Activated naive CD4-positive, alpha-beta T cell treated with anti-CD3 and anti-CD28 coated beads for 36 hours (primary cell): ENCODE data around the gene SLC48A1. TPM values are rescaled to one million over a fixed set of nuclear protein-coding genes. Genes with fewer than 3 reads are reported as not detected.
A peak's percentile ranks its signal among the peaks of the same experiment; 100 is the strongest.

Experiments used
- CTCF ChIA-PET: fragments of 350-600 bp; sonication (Branson Sonifier 250); formaldehyde crosslinking; loops from one replicate; lab custom pipeline; 2021; ENCODE audit warnings: antibody characterized with exemption; lab: Charles Lee
- DNase-seq: peaks from one replicate; pipeline ENCODE4 v3.0.0-alpha.2; 2020
- H3K27ac Mint-ChIP-seq: one replicate; pipeline ENCODE4 v1.8.0; 2021; ENCODE audit warnings: mild to moderate bottlenecking, mixed read lengths
- H3K27me3 Mint-ChIP-seq: one replicate; pipeline ENCODE4 v1.8.0; 2021; ENCODE audit warnings: low read depth, mixed read lengths
- H3K36me3 Mint-ChIP-seq: one replicate; pipeline ENCODE4 v1.8.0; 2021; ENCODE audit warnings: low read depth, mixed read lengths
- H3K4me1 Mint-ChIP-seq: one replicate; pipeline ENCODE4 v1.8.0; 2021; ENCODE audit warnings: low read depth, mixed read lengths
- H3K4me3 Mint-ChIP-seq: one replicate; pipeline ENCODE4 v1.8.0; 2021; ENCODE audit warnings: mild to moderate bottlenecking, moderate library complexity, mixed read lengths
- H3K9me3 Mint-ChIP-seq: one replicate; pipeline ENCODE4 v1.8.0; 2021; ENCODE audit warnings: mixed read lengths
- intact Hi-C: fragments of 100-400 bp; cut with micrococcal nuclease; formaldehyde crosslinking; loops from one replicate; pipeline ENCODE4 v1.15.1; 2023
- total RNA-seq, 2 experiments: library from RNA; stranded (reverse); gene quantifications; one replicate each; pipeline ENCODE4 v1.2.3, GENCODE V29; 2021

Gene SLC48A1
- total RNA-seq, 2 experiments from 2014 or later = 16.6 to 21.0 TPM

DNA sequence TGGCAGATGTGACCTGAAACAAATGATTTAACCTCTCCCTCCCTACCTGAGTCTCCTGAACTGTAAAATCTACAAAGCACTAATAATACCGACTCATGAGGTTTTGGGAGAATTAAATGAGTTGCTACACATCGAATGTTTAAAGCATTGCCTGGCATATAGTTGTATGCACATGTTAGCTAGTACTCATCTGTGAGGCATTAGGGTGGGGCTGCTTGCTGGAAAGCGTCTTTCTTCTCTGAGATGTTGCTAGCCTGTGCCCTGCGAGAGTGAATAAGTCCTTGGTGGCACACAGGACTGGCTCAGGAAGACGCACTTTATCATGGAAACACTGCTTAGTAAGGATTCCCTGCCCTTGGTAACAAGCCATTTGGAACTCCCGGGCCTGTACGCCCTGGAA, 20.5 kb upstream of the SLC48A1 start:
- Mint-ChIP-seq H3K27ac (no peak overlapping the region), H3K9me3 (no peaks in the 10 kb centered on the region), H3K27me3 (no peaks in the 10 kb centered on the region), H3K4me3 (no peak overlapping the region), H3K36me3 (no peaks in the 10 kb centered on the region), H3K4me1 (peaks cover 19% of the 10 kb centered on the region)
- CTCF ChIA-PET = interaction anchor here (1.9 to 11.6 kb wide), 2 partner anchors 10 kb away, joined by 16 to 287 read pairs; no protein-coding TSS in a partner anchor
- intact Hi-C loops = loop anchor here (10.0 kb wide), 1 partner anchor 1432 kb away; the partner anchor contains the start of gene TUBA1A
- no peak for DNase-seq

DNA sequence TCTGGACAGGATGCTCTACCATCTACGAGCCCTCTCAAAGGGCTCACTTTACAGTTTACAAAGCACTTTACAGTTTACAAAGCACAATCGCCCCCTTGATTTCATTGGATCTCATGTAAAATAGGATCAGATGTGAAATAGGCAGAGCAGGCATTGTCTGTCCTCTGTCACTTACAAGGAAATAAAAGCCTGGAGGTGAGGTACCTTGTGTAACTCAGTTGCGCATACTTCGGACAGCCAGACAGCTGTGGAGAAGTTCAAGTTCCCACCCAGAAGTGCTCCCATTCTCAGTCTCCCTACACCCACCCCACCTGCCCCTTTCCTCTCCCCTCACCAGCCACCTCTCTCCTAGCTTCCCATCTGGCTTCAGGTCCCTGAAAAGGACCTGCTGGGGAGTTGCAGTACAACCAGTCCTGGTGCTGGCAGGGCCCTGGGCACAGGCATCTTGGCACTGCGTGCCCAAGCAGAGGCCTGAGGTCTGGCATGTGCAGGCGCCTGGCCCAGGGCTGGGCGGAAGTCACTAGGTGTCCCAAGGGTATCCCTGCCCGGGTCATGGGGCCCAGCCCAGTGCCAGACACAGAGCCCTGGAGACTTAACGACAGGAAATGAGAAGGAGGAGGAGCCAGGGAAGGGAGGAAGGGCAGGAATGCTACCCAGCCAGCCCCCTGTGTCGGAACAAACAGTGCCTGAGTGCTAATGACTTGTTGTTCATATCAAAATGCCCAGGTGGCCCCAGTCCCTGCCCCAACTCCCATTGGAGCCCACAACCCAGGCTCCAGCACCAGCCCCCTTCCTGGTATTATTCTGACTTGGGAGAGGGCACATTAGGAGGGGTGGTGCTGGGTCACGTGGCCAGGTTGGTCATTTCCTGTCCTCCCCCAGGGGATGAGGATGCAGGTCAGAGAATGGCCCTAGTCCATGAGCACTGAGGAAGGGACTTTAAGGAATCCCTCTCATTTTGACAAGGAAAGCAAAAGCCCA, 19.7 kb upstream of the SLC48A1 start:
- Mint-ChIP-seq H3K4me3 (no peak overlapping the region), H3K27me3 (no peaks in the 10 kb centered on the region), H3K27ac (no peak overlapping the region), H3K4me1 (peaks cover 21% of the 10 kb centered on the region), H3K9me3 (no peaks in the 10 kb centered on the region), H3K36me3 (no peaks in the 10 kb centered on the region)
- no peak for DNase-seq
- intact Hi-C loops = loop anchor here (10.0 kb wide), 1 partner anchor 1431 kb away; the partner anchor contains the start of gene TUBA1A
- CTCF ChIA-PET = interaction anchor here (0.6 to 11.6 kb wide), 5 partner anchors 8 to 85 kb away, joined by 3 to 287 read pairs (median 29); partner anchors contain the start of gene SLC48A1

- no peak overlapping the region for H3K4me3 Mint-ChIP-seq
Observed at GRCh38 chr12:47754126-47754525, 18.9 kb upstream of the SLC48A1 start.

GRCh38 chr12:47754881-47755280, 18.2 kb upstream of the SLC48A1 start:
- Mint-ChIP-seq H3K36me3 (no peaks in the 10 kb centered on the region), H3K27me3 (no peaks in the 10 kb centered on the region), H3K9me3 (no peaks in the 10 kb centered on the region), H3K4me1 (peaks cover 24% of the 10 kb centered on the region), H3K27ac (no peak overlapping the region), H3K4me3 (no peak overlapping the region)
- CTCF ChIA-PET = interaction anchor here (0.8 to 11.6 kb wide), 11 partner anchors 13 to 118 kb away, joined by 3 to 287 read pairs (median 7); partner anchors contain the start of gene SLC48A1
- DNase-seq = no peak
- intact Hi-C loops = loop anchor here (5.0 to 10.0 kb wide), 3 partner anchors 343 to 1430 kb away; partner anchors contain the start of gene TUBA1A

More at GRCh38 chr12:47754126-47754525, 18.9 kb upstream of the SLC48A1 start:
- intact Hi-C loops = loop anchor here (10.0 kb wide), 1 partner anchor 1431 kb away; the partner anchor contains the start of gene TUBA1A
- DNase-seq = no peak
- Mint-ChIP-seq H3K4me1 (peaks cover 24% of the 10 kb centered on the region), H3K9me3 (no peaks in the 10 kb centered on the region), H3K27me3 (no peaks in the 10 kb centered on the region), H3K36me3 (no peaks in the 10 kb centered on the region), H3K27ac (no peak overlapping the region)
- CTCF ChIA-PET = interaction anchor here (1.1 to 11.6 kb wide), 7 partner anchors 12 to 84 kb away, joined by 3 to 287 read pairs (median 13); partner anchors contain the start of gene SLC48A1

DNA sequence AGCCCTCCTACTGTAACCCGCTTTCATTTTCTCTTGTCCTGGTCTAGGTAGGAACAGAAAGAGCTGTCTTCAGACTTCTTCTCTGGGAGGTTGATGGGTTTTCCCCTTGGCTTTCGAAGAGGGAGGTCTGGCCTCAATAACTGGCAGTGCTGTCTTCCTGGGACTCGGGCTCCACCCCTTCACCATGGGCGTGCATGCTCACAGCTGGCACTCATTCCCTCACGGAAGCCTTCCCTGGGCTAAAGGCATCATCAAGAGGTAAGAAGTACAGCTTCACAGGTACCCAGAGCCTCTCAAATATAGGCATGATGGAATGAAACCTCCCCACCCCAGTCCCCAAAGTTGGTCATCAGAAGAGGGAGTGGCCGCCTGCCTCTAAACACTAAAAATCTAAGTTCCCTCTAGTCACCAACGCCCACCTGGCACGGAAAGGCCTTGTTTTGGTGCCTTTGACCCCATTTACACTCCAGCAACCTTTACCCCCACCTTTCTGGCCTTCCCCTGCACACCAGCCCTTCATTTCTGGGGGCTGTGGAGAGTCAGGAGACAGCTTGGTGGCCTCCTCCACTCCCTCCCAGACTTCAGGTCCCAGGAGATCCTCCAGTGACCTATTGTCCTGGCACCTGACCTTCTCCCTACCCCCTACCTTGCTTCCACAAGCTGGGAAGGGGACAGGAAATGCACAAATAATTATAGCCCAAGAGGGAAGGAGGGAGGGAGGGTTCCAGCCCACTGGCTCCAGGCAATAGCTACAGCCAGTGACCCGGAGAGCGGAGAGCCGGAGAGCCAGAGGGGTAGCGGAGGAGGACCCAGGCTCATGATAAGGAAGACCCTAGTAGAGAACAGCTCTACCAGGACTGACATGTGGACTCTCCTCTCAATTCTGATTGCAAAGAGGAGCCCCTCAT, 17.1 kb upstream of the SLC48A1 start:
- Mint-ChIP-seq H3K9me3 (no peaks in the 10 kb centered on the region), H3K36me3 (no peaks in the 10 kb centered on the region), H3K4me3 (no peak overlapping the region), H3K27me3 (no peaks in the 10 kb centered on the region), H3K4me1 (peaks cover 24% of the 10 kb centered on the region), H3K27ac (peak overlapping the region; percentile 42)
- peak; percentile 58 for DNase-seq
- CTCF ChIA-PET = interaction anchor here (1.1 to 11.6 kb wide), 11 partner anchors 12 to 85 kb away, joined by 3 to 287 read pairs (median 7); partner anchors contain the start of gene SLC48A1
- intact Hi-C loops = loop anchor here (5.0 to 10.0 kb wide), 3 partner anchors 344 to 1429 kb away; partner anchors contain the start of gene TUBA1A

- intact Hi-C loops = loop anchor here (5.0 to 10.0 kb wide), 3 partner anchors 345 to 1427 kb away; partner anchors contain the start of gene TUBA1A
- H3K4me1 Mint-ChIP-seq = peaks cover 24% of the 10 kb centered on the region
- no peaks in the 10 kb centered on the region for H3K9me3 Mint-ChIP-seq
- H3K27me3 Mint-ChIP-seq = no peaks in the 10 kb centered on the region
- H3K27ac Mint-ChIP-seq = no peak overlapping the region
- H3K4me3 Mint-ChIP-seq = no peak overlapping the region
- H3K36me3 Mint-ChIP-seq = no peaks in the 10 kb centered on the region
- no peak for DNase-seq
- CTCF ChIA-PET = interaction anchor here (0.6 to 11.6 kb wide), 13 partner anchors 10 to 731 kb away, joined by 3 to 287 read pairs (median 6); partner anchors contain the start of genes SLC48A1 and VDR
Observed at GRCh38 chr12:47757364-47757839, 15.6 kb upstream of the SLC48A1 start.

DNA sequence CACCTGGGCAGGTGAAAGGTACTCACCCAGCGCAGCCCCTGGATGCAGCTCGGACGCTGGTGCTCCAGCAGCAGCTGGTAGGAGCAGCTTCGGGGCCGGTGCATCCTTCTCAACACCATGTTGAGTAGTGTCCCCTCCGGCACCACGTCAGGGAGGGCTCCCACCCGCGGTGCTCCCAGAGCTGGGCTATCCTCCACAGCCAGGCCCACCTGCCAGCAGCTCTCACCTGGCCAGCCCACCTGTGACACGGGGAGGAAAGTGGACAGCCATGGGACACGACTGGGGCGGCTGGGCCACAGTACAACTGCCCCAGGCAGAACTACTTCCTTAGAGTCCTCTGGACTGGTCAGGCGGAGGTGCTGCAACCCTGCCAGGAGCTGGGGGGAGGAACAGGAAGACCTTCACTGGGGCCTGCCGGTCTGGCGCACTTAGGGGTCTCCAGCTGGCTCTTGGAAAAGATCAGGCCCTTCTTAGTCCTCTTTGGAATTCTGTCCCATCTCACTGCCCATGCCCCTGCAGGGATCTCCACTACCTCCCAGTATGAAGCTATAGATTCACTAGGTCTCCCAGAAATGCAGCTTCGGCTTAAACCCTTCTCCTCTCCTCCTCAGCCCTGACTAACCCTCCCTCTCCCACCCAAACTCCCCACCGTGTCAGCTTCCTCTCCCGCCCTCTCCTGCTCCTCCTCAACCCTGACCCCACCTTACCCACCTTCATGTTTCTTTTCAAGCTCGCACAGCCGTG, 15.0 kb upstream of the SLC48A1 start:
- Mint-ChIP-seq H3K36me3 (no peaks in the 10 kb centered on the region), H3K9me3 (no peaks in the 10 kb centered on the region), H3K4me1 (peaks cover 24% of the 10 kb centered on the region), H3K27ac (no peak overlapping the region), H3K27me3 (no peaks in the 10 kb centered on the region), H3K4me3 (peak overlapping the region; percentile 17)
- CTCF ChIA-PET = interaction anchor here (0.6 to 11.6 kb wide), 16 partner anchors 10 to 1543 kb away, joined by 3 to 287 read pairs (median 6); partner anchors contain the start of genes SLC48A1 and VDR
- DNase-seq = no peak
- intact Hi-C loops = loop anchor here (2.0 to 10.0 kb wide), 4 partner anchors 15 to 1427 kb away; partner anchors contain the start of gene TUBA1A

DNA sequence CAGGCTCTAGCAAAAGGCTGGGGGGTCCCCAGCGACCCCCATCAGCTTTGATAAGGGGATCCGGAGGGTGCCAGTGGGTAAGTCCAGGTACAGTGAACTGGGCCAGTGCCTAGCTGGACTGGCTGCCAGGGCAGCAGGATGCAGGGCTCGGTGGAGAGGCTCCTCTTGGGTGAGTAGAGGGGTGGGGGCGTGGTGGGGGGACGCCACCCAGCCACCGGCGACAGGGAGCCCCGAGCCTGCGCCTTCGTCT, 14.5 kb upstream of the SLC48A1 start:
- CTCF ChIA-PET = interaction anchor here (0.7 to 11.6 kb wide), 12 partner anchors 10 to 1544 kb away, joined by 3 to 287 read pairs (median 6); no protein-coding TSS in a partner anchor
- no peak for DNase-seq
- Mint-ChIP-seq H3K27ac (no peak overlapping the region), H3K36me3 (no peaks in the 10 kb centered on the region), H3K4me1 (peaks cover 24% of the 10 kb centered on the region), H3K4me3 (peak overlapping the region; percentile 17), H3K27me3 (no peaks in the 10 kb centered on the region), H3K9me3 (no peaks in the 10 kb centered on the region)
- intact Hi-C loops = loop anchor here (2.0 to 10.0 kb wide), 4 partner anchors 16 to 1426 kb away; partner anchors contain the start of gene TUBA1A

- no peaks in the 10 kb centered on the region for H3K9me3 Mint-ChIP-seq
- H3K4me3 Mint-ChIP-seq = peak within 1 kb of the TSS; percentile 65
- no peaks in the 10 kb centered on the region for H3K36me3 Mint-ChIP-seq
- DNase-seq = peak; percentile 86
- H3K27ac Mint-ChIP-seq = no peak within 1 kb of the TSS
- CTCF ChIA-PET = interaction anchor here (0.7 to 11.6 kb wide), 13 partner anchors 9 to 79 kb away, joined by 3 to 287 read pairs (median 6); no protein-coding TSS in a partner anchor
- H3K4me1 Mint-ChIP-seq = peaks cover 24% of the 10 kb centered on the region
- intact Hi-C loops = loop anchor here (1.0 to 10.0 kb wide), 5 partner anchors 16 to 1426 kb away; partner anchors contain the start of genes RPAP3 and TUBA1A
- H3K27me3 Mint-ChIP-seq = no peaks in the 10 kb centered on the region
Observed at GRCh38 chr12:47758834-47759690, 14.0 kb upstream of the SLC48A1 start, which contains the start of gene RAPGEF3. RAPGEF3 (minus strand) TSS chr12:47758880; CDS start chr12:47758556, 324 bp downstream.
